22Rv1 (cell line): ENCODE data around the gene MMP24OS.

Experiments used
- H3K27ac ChIP-seq: fragments of 450-650 bp; 2 replicates; pipeline ENCODE4 v1.5.1; 2017
- ZFX ChIP-seq: fragments of 450-650 bp; IDR thresholded peaks from 2 replicates; pipeline ENCODE4 v1.6.1; 2017; ENCODE audit warnings: antibody characterized with exemption, borderline replicate concordance
- TF ChIP-seq, protein P1 (sequence below): fragments of 450-650 bp; IDR thresholded peaks from 2 replicates; pipeline ENCODE4 v1.5.1; 2017; ENCODE audit warnings: mild to moderate bottlenecking

The MMP24OS gene

GRCh38 chr20:35277127-35277526, 795 bp downstream of the MMP24OS start:
- H3K27ac ChIP-seq, result peak overlapping the region; percentile 87
- TF ChIP-seq ZFX, result no peak
- TF ChIP-seq, protein P1, sequence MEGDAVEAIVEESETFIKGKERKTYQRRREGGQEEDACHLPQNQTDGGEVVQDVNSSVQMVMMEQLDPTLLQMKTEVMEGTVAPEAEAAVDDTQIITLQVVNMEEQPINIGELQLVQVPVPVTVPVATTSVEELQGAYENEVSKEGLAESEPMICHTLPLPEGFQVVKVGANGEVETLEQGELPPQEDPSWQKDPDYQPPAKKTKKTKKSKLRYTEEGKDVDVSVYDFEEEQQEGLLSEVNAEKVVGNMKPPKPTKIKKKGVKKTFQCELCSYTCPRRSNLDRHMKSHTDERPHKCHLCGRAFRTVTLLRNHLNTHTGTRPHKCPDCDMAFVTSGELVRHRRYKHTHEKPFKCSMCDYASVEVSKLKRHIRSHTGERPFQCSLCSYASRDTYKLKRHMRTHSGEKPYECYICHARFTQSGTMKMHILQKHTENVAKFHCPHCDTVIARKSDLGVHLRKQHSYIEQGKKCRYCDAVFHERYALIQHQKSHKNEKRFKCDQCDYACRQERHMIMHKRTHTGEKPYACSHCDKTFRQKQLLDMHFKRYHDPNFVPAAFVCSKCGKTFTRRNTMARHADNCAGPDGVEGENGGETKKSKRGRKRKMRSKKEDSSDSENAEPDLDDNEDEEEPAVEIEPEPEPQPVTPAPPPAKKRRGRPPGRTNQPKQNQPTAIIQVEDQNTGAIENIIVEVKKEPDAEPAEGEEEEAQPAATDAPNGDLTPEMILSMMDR, result no peak

GRCh38 chr20:35276408-35276807, 1.5 kb downstream of the MMP24OS start:
- no peak for TF ChIP-seq ZFX
- TF ChIP-seq, protein P1, result no peak
- H3K27ac ChIP-seq, result peak overlapping the region; percentile 87

DNA sequence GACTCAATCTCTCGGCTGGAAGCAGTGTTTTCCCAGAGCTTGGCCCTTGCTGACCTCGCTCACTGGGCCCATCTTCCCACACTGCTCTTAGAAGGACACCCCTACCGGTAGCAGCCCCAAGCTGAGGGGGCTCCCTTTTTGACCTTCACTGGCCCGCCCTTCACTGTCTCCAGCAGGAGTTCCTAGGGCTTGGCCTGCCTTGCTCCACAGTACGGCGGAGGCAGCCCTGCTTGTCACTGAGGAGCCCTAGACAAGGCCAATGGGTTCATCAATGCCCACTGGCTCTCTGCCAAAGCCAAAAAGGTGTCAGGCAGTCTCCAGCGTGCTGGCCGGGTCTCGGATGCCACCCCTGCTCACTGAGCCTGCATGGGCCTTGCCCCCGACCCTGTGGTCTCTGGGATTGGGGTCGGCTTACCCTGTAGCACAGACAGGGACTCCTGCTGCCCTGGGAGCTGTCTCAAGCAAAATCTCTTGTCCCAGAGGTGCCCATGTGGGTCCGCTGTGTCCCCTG, 2.1 kb downstream of the MMP24OS start:
- H3K27ac ChIP-seq, result peak overlapping the region; percentile 87

DNA sequence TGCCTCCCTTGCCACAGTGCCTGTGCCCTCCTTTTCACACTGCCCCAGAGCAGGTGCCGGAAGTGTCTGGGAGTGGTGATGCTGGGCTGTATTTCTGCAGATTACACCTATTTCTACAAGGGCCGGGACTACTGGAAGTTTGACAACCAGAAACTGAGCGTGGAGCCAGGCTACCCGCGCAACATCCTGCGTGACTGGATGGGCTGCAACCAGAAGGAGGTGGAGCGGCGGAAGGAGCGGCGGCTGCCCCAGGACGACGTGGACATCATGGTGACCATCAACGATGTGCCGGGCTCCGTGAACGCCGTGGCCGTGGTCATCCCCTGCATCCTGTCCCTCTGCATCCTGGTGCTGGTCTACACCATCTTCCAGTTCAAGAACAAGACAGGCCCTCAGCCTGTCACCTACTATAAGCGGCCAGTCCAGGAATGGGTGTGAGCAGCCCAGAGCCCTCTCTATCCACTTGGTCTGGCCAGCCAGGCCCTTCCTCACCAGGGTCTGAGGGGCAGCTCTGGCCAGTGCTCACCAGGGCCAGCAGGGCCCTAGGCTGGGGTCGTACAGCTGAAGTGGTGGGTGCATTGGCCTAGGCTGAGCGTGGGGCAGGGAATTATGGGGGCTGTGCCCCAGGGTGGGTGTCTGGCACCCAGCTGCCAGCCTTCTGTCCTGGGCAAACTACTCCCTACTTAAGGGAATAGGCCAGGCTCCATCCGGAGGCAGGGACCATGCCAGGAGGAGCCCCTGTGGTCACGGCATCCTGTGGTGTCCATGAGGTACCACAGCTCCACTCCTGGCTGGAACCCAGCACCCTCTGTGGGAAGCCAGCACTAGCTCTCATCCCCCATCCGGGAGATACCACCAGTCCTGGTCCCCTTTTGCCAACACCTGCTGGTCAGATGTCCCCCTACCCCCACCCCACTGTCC, 3.5 kb downstream of the MMP24OS start:
- H3K27ac ChIP-seq, result no peak overlapping the region
- TF ChIP-seq, protein P1, result no peak
- TF ChIP-seq ZFX, result no peak

More for the DNA sequence above, 2.1 kb downstream of the MMP24OS start:
- TF ChIP-seq, protein P1, result no peak
- TF ChIP-seq ZFX, result no peak

GRCh38 chr20:35273449-35274171, 4.3 kb downstream of the MMP24OS start:
- no peak overlapping the region for H3K27ac ChIP-seq
- TF ChIP-seq, protein P1, result no peak
- no peak for TF ChIP-seq ZFX

DNA sequence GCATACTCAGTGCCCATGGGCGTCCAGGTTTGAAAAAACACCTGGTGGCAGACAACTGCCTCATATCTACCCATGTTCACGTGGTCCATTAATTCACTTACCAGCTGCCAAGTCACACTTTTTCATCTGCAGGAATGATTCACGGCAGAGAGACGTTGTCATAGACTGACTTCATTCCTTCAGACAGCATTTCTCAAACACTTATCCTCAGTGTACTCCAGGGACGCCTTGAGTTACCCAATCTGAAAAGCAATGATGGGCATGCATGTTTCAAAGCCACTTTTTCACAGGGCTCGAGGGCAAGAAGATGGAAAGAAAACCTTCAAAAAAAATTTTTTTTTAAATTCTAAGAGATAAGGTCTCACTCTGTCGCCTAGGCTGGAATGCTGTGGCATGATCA, 6.0 kb downstream of the MMP24OS start:
- no peak overlapping the region for H3K27ac ChIP-seq
- TF ChIP-seq, protein P1, result no peak
- TF ChIP-seq ZFX, result no peak
